Measurements from ENCODE around the gene UMAD1. TPM values are rescaled to one million over a fixed set of nuclear protein-coding genes. Genes with fewer than 3 reads are reported as not detected.

The UMAD1 gene
- polyA plus RNA-seq, 1 of the 3 experiments (the other 2 are of a cell fraction), result 13.9 TPM

- Histone ChIP-seq H3K36me3 (replicated peaks in 1 of 2; ENCODE audit: control insufficient read depth in 1 of 2, insufficient read depth in 2 of 2, low read length in 1 of 2) (no peaks in the 10 kb centered on the region), H3K79me2 (ENCODE audit: insufficient read depth) (no peaks in the 10 kb centered on the region), H3K4me1 (ENCODE audit: control insufficient read depth in 1 of 2, insufficient read depth in 2 of 2, low read depth in 1 of 2, low read length in 1 of 2) (peaks cover 0 to 11% of the 10 kb centered on the region in 2 experiments; a peak in 2 of 4 replicates), H3K4me3 (ENCODE audit: low read depth in 2 of 2, low read length in 1 of 2) (no peak overlapping the region), H3K27ac (ENCODE audit: low read depth in 2 of 2, low read length in 1 of 2) (peak overlapping the region in 1 of 2 experiments; percentile 60; a peak in 2 of 4 replicates), H3K9me2 (no peaks in the 10 kb centered on the region), H3K4me2 (no peak overlapping the region), H3K9ac (no peak overlapping the region), H2AFZ (ENCODE audit: low read depth) (no peak overlapping the region), H3F3A (replicated peaks; ENCODE audit: insufficient read depth) (no peaks in the 10 kb centered on the region), H4K20me1 (ENCODE audit: insufficient read depth) (no peaks in the 10 kb centered on the region), H3K27me3 (ENCODE audit: insufficient read depth) (no peaks in the 10 kb centered on the region), H3K9me3 (no peaks in the 10 kb centered on the region)
- POLR2A ChIA-PET, result interaction anchor here (1.8 kb wide), 1 partner anchor 100 kb away, joined by 5 read pairs; the partner anchor contains the start of gene GLCCI1
- TF ChIP-seq, protein P1, sequence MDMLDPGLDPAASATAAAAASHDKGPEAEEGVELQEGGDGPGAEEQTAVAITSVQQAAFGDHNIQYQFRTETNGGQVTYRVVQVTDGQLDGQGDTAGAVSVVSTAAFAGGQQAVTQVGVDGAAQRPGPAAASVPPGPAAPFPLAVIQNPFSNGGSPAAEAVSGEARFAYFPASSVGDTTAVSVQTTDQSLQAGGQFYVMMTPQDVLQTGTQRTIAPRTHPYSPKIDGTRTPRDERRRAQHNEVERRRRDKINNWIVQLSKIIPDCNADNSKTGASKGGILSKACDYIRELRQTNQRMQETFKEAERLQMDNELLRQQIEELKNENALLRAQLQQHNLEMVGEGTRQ (IDR thresholded peaks at IDR 0.05; ENCODE audit: borderline replicate concordance, low read depth, low read length), result no peak
- peak; percentile 36; the same call in 1 of the 2 replicates for TF ChIP-seq GATA2 (CRISPR knock-in tag; IDR thresholded peaks at IDR 0.05)
- DNase-seq, result peak; percentile 42
- 5% methylated on average over 1 of the region's 1 CpG for WGBS (ENCODE audit: low lambda C conversion rate)
- CTCF ChIA-PET, result interaction anchor here (1.1 to 2.1 kb wide), 4 partner anchors 11 to 188 kb away, joined by 3 to 8 read pairs (median 4); no protein-coding TSS in a partner anchor
Measured at GRCh38 chr7:7869036-7869435, 228.5 kb downstream of the UMAD1 start.

DNA sequence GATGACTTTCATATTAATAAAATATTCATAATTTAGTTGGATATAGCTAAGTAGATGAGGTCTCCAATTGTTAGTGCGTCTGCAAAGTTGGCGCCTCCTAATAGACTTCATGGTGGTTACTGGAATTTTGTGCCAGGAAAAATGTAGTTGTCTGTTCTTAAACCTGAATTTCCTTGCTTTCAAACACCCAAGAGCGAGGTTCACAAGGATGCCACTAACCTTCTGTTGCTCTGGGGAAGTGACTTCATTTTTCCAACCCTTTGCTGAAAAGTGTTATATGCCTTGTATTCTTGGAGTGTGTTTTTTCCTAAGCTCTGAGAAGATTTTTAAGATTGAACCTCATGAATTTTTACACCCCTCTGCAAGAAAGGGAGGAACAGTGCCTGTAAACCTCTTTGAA is 229.1 kb downstream of the UMAD1 start:
- H3K36me3 ChIP-seq (replicated peaks in 1 of 2; ENCODE audit: control insufficient read depth in 1 of 2, insufficient read depth in 2 of 2, low read length in 1 of 2), result no peaks in the 10 kb centered on the region
- no peak overlapping the region for H2AFZ ChIP-seq (ENCODE audit: low read depth)
- POLR2A ChIA-PET, result interaction anchor here (1.8 kb wide), 1 partner anchor 100 kb away, joined by 5 read pairs; the partner anchor contains the start of gene GLCCI1
- H3K79me2 ChIP-seq (ENCODE audit: insufficient read depth), result no peaks in the 10 kb centered on the region
- H3K9ac ChIP-seq, result no peak overlapping the region
- no peaks in the 10 kb centered on the region for H3K9me2 ChIP-seq
- TF ChIP-seq, protein P2, sequence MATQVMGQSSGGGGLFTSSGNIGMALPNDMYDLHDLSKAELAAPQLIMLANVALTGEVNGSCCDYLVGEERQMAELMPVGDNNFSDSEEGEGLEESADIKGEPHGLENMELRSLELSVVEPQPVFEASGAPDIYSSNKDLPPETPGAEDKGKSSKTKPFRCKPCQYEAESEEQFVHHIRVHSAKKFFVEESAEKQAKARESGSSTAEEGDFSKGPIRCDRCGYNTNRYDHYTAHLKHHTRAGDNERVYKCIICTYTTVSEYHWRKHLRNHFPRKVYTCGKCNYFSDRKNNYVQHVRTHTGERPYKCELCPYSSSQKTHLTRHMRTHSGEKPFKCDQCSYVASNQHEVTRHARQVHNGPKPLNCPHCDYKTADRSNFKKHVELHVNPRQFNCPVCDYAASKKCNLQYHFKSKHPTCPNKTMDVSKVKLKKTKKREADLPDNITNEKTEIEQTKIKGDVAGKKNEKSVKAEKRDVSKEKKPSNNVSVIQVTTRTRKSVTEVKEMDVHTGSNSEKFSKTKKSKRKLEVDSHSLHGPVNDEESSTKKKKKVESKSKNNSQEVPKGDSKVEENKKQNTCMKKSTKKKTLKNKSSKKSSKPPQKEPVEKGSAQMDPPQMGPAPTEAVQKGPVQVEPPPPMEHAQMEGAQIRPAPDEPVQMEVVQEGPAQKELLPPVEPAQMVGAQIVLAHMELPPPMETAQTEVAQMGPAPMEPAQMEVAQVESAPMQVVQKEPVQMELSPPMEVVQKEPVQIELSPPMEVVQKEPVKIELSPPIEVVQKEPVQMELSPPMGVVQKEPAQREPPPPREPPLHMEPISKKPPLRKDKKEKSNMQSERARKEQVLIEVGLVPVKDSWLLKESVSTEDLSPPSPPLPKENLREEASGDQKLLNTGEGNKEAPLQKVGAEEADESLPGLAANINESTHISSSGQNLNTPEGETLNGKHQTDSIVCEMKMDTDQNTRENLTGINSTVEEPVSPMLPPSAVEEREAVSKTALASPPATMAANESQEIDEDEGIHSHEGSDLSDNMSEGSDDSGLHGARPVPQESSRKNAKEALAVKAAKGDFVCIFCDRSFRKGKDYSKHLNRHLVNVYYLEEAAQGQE (IDR thresholded peaks at IDR 0.05; ENCODE audit: low read depth, low read length), result no peak
- TF ChIP-seq GABPA (IDR thresholded peaks at IDR 0.05; ENCODE audit: low read depth) (no peak), RAD21 (IDR thresholded peaks at IDR 0.05; ENCODE audit: low read length) (no peak), ELF1 (IDR thresholded peaks at IDR 0.05) (no peak), SMC3 (IDR thresholded peaks at IDR 0.05; ENCODE audit: low read depth, low read length) (no peak), YY1 (IDR thresholded peaks at IDR 0.05; ENCODE audit: low read depth) (no peak)
- TF ChIP-seq, protein P3, sequence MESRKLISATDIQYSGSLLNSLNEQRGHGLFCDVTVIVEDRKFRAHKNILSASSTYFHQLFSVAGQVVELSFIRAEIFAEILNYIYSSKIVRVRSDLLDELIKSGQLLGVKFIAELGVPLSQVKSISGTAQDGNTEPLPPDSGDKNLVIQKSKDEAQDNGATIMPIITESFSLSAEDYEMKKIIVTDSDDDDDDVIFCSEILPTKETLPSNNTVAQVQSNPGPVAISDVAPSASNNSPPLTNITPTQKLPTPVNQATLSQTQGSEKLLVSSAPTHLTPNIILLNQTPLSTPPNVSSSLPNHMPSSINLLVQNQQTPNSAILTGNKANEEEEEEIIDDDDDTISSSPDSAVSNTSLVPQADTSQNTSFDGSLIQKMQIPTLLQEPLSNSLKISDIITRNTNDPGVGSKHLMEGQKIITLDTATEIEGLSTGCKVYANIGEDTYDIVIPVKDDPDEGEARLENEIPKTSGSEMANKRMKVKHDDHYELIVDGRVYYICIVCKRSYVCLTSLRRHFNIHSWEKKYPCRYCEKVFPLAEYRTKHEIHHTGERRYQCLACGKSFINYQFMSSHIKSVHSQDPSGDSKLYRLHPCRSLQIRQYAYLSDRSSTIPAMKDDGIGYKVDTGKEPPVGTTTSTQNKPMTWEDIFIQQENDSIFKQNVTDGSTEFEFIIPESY (IDR thresholded peaks at IDR 0.05; ENCODE audit: borderline replicate concordance, low read depth), result no peak
- no peaks in the 10 kb centered on the region for H4K20me1 ChIP-seq (ENCODE audit: insufficient read depth)
- no peak overlapping the region for H3K4me2 ChIP-seq
- H3K4me3 ChIP-seq (ENCODE audit: low read depth in 2 of 2, low read length in 1 of 2), result no peak overlapping the region
- peaks cover 0 to 11% of the 10 kb centered on the region in 2 experiments; a peak in 2 of 4 replicates for H3K4me1 ChIP-seq (ENCODE audit: control insufficient read depth in 1 of 2, insufficient read depth in 2 of 2, low read depth in 1 of 2, low read length in 1 of 2)
- H3F3A ChIP-seq (replicated peaks; ENCODE audit: insufficient read depth), result no peaks in the 10 kb centered on the region
- CTCF ChIA-PET, result interaction anchor here (1.1 to 2.2 kb wide), 6 partner anchors 12 to 188 kb away, joined by 3 to 8 read pairs (median 5); no protein-coding TSS in a partner anchor
- no peak overlapping the region; a peak in 1 of 4 replicates for H3K27ac ChIP-seq (ENCODE audit: low read depth in 2 of 2, low read length in 1 of 2)
- WGBS (ENCODE audit: low lambda C conversion rate), result 67% methylated on average over 3 of the region's 3 CpGs
- DNase-seq, result no peak
- no peaks in the 10 kb centered on the region for H3K27me3 ChIP-seq (ENCODE audit: insufficient read depth)
- H3K9me3 ChIP-seq, result no peaks in the 10 kb centered on the region
